Ascending aorta (tissue), 2 donors: ENCODE measurements around the gene PACRG. TPM values are rescaled to one million over a fixed set of nuclear protein-coding genes. Genes with fewer than 3 reads are reported as not detected.

ENCODE experiments used
- DNase-seq, 2 donors: peaks; one replicate each; pipeline ENCODE4 v3.0.0-alpha.2; 2019; ENCODE audit warnings: low spot score in 2 of 2
- H3K27ac ChIP-seq, 2 donors: fragments of 200-600 bp; sonication (generic); one replicate each; pipeline ENCODE4 v1.5.1; 2016 to 2017; ENCODE audit warnings: mild to moderate bottlenecking in 1 of 2
- H3K27me3 ChIP-seq: fragments of 200-600 bp; sonication (generic); one replicate; pipeline ENCODE4 v1.5.1; 2017
- H3K36me3 ChIP-seq, 2 donors: fragments of 200-600 bp; sonication (generic); one replicate each; pipeline ENCODE4 v1.5.1; 2016
- H3K4me1 ChIP-seq, 2 donors: fragments of 200-600 bp; sonication (generic); one replicate each; pipeline ENCODE4 v1.5.1; 2016 to 2017; ENCODE audit warnings: mild to moderate bottlenecking in 1 of 2
- H3K4me3 ChIP-seq, 2 donors: fragments of 200-600 bp; sonication (generic); one replicate each; pipeline ENCODE4 v1.5.1; 2016 to 2017; ENCODE audit warnings: mild to moderate bottlenecking in 1 of 2
- H3K9me3 ChIP-seq, 2 donors: fragments of 200-600 bp; sonication (generic); one replicate each; pipeline ENCODE4 v1.5.1; 2016
- CTCF ChIP-seq, 3 experiments: fragments of 200-600 bp in 2 of 3; fragments of 450-650 bp in 1 of 3; sonication (generic) in 2 of 3; IDR thresholded peaks; one replicate each; pipeline ENCODE4 v1.5.1; 2016 to 2019; ENCODE audit warnings: antibody characterized with exemption in 3 of 3, mild to moderate bottlenecking in 1 of 3, moderate library complexity in 1 of 3
- intact Hi-C: fragments of 100-400 bp; cut with DNase I; formaldehyde crosslinking; loops from one replicate; pipeline ENCODE4 v1.15.1; 2023
- total RNA-seq: library from RNA; depleted of rRNA; stranded (reverse); fragments of >200 nt; gene quantifications from one replicate; pipeline ENCODE4 v1.1.0, GENCODE V29; 2016

The PACRG gene
- total RNA-seq, 1 donor from 2014 or later, result not detected

GRCh38 chr6:163170294-163170883, 442.6 kb downstream of the PACRG start:
- Histone ChIP-seq H3K9me3 (no peaks in the 10 kb centered on the region), H3K27me3 (no peaks in the 10 kb centered on the region), H3K27ac (no peak overlapping the region), H3K4me1 (no peaks in the 10 kb centered on the region), H3K4me3 (no peak overlapping the region), H3K36me3 (no peaks in the 10 kb centered on the region)
- no peak for DNase-seq
- TF ChIP-seq CTCF (IDR thresholded peaks at IDR 0.05), result peak in 2 of 3 experiments; percentile 36 to 39
- intact Hi-C loops, result no loop called here

DNA sequence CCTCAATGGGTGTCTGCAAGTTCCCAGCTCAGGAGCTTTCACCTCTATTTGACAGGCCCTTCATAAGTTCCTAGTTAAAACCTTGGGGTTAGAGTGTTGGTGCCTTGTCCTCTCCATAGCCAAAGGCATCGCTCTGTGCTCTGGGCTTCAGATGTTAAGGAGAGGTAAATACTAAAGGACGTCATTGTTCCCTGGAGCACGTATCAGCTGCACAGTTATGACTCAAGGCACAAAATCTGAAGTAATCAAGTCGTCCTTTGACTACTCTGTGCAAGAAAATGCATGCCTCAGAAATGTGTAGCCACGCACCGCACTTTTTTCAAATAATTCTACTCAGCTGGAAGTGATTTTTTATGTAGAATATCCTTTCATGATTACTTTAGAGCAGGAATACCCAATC, 446.0 kb downstream of the PACRG start:
- Histone ChIP-seq H3K27me3 (no peaks in the 10 kb centered on the region), H3K4me3 (no peak overlapping the region), H3K27ac (no peak overlapping the region), H3K4me1 (no peaks in the 10 kb centered on the region), H3K36me3 (no peaks in the 10 kb centered on the region), H3K9me3 (no peaks in the 10 kb centered on the region)
- TF ChIP-seq CTCF (IDR thresholded peaks at IDR 0.05), result no peak
- intact Hi-C loops, result no loop called here
- DNase-seq, result no peak

GRCh38 chr6:163175301-163175700, 447.5 kb downstream of the PACRG start:
- Histone ChIP-seq H3K9me3 (no peaks in the 10 kb centered on the region), H3K27me3 (no peaks in the 10 kb centered on the region), H3K36me3 (no peaks in the 10 kb centered on the region), H3K4me1 (no peaks in the 10 kb centered on the region), H3K27ac (no peak overlapping the region), H3K4me3 (no peak overlapping the region)
- no peak for TF ChIP-seq CTCF (IDR thresholded peaks at IDR 0.05)
- DNase-seq, result no peak
- intact Hi-C loops, result no loop called here

DNA sequence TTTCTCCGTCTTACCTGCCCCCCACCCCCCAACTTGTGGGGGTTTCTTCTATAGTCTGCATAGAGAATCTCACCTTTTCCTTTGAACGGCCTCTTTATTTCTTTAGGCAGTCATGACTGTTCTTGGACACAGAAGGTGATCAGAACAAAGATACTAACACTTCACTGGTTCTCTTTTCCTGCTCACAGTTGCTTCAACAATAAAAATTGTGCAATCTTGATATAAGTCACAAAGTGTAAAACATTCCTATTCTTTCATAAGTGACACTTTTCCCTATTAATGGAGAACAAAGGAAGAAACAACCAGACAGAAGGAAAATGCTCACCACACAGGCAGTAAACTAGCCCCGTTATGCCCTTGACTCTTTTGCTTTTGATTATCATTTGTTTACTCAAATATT, 448.3 kb downstream of the PACRG start:
- Histone ChIP-seq H3K4me3 (no peak overlapping the region), H3K9me3 (no peaks in the 10 kb centered on the region), H3K27me3 (no peaks in the 10 kb centered on the region), H3K36me3 (no peaks in the 10 kb centered on the region), H3K27ac (no peak overlapping the region), H3K4me1 (no peaks in the 10 kb centered on the region)
- no peak for TF ChIP-seq CTCF (IDR thresholded peaks at IDR 0.05)
- intact Hi-C loops, result no loop called here
- no peak for DNase-seq

DNA sequence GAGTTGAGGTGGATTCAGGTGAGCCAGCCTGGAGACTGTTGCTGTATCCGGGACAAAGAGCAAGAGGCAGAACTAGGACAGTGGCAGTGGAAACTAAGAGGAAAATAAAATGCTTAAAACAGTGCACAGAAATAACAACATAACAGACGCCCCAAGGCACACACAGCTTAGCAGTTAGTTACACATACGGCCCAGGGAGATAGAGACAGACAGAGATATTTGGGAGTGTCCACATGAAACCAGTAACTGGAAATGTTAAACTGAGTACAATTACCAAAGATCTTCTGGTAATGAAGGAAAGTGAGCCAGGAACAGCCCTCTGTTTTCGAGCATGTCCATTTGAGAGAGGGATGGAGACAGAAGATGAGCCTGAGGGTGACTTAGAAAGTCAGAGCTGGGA, 449.2 kb downstream of the PACRG start:
- Histone ChIP-seq H3K27me3 (no peaks in the 10 kb centered on the region), H3K36me3 (no peaks in the 10 kb centered on the region), H3K4me3 (no peak overlapping the region), H3K27ac (no peak overlapping the region), H3K9me3 (no peaks in the 10 kb centered on the region), H3K4me1 (no peaks in the 10 kb centered on the region)
- DNase-seq, result no peak
- intact Hi-C loops, result no loop called here
- no peak for TF ChIP-seq CTCF (IDR thresholded peaks at IDR 0.05)

GRCh38 chr6:163177892-163178420, 450.2 kb downstream of the PACRG start:
- Histone ChIP-seq H3K9me3 (no peaks in the 10 kb centered on the region), H3K4me3 (no peak overlapping the region), H3K4me1 (no peaks in the 10 kb centered on the region), H3K27me3 (no peaks in the 10 kb centered on the region), H3K27ac (no peak overlapping the region), H3K36me3 (no peaks in the 10 kb centered on the region)
- no peak for TF ChIP-seq CTCF (IDR thresholded peaks at IDR 0.05)
- DNase-seq, result no peak
- intact Hi-C loops, result no loop called here
